Thoracic aorta (tissue), 2 donors: ENCODE results near the gene IRGQ. TPM values are rescaled to one million over a fixed set of nuclear protein-coding genes. Genes with fewer than 3 reads are reported as not detected.

Experiments
- ATAC-seq: fragments of 150-250 bp; one replicate; pipeline ENCODE4 v1.8.0; 2017; ENCODE audit warnings: low read depth; ENCODE audit not compliant: insufficient number of reproducible peaks, low FRiP score
- DNase-seq: peaks from one replicate; pipeline ENCODE4 v3.0.0-alpha.2; 2020; ENCODE audit warnings: low spot score
- H3K27ac ChIP-seq, 2 donors: fragments of 200-600 bp; sonication (generic); 1 replicate in 1 of 2; 2 replicates in 1 of 2; pipeline ENCODE4 v1.5.1; 2016; ENCODE audit warnings: mild to moderate bottlenecking in 2 of 2, moderate library complexity in 2 of 2
- H3K27me3 ChIP-seq: fragments of 200-600 bp; sonication (generic); replicated peaks from 2 replicates; pipeline ENCODE4 v1.6.0; 2016; ENCODE audit warnings: mild to moderate bottlenecking; ENCODE audit not compliant: insufficient read depth
- H3K36me3 ChIP-seq: fragments of 200-600 bp; sonication (generic); one replicate; pipeline ENCODE4 v1.5.1; 2016
- H3K4me1 ChIP-seq, 2 donors: fragments of 200-600 bp; sonication (generic); 1 replicate in 1 of 2; 2 replicates in 1 of 2; pipeline versions ENCODE4 v1.5.1 to v1.6.0; 2016; ENCODE audit warnings: low read depth in 2 of 2, mild to moderate bottlenecking in 1 of 2; ENCODE audit not compliant: control insufficient read depth in 1 of 2
- H3K4me3 ChIP-seq: fragments of 200-600 bp; sonication (generic); 2 replicates; pipeline ENCODE4 v1.5.1; 2016; ENCODE audit warnings: mild to moderate bottlenecking
- H3K9me3 ChIP-seq: fragments of 200-600 bp; sonication (generic); 2 replicates; pipeline ENCODE4 v1.5.1; 2016
- CTCF ChIP-seq: fragments of 200-600 bp; sonication (generic); IDR thresholded peaks from one replicate; pipeline ENCODE4 v1.5.1; 2019; ENCODE audit warnings: antibody characterized with exemption
- total RNA-seq, 2 donors: library from RNA; depleted of rRNA; stranded (reverse); fragments of >200 nt; gene quantifications; one replicate each; pipeline versions ENCODE4 v1.1.0 to v1.2.3, GENCODE V29; 2016

The IRGQ gene
- total RNA-seq, 2 donors from 2014 or later = 24.4 to 37.2 TPM

DNA sequence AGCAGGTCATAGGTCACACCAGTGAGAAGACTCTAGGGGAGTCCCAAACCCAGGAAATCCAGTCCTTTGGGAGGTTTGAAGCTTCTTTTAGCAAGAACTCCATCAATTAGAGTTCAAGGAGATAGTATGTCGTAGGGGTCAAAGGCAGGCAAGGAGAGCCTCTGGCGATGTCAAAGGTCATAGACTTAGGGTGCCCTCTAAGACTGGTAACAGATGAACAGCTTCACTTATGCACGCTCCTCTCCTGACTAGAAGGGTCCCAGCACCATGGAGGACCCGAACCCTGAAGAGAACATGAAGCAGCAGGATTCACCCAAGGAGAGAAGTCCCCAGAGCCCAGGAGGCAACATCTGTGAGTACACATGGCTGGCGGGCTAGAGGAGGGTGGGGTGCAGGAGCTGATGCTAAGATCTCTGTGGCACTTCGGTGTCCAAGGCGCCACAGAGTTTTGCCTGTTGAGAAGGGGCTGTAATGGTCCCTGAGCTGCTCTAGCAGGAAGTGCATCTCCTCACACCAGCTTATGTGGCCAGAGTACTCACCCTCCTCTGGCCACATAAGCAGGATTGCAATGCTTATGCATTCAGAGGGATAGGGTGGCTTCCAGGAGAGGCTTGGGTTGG is 1.0 kb upstream of the IRGQ start:
- Histone ChIP-seq H3K4me1 (peaks cover 22 to 43% of the 10 kb centered on the region in 2 donors), H3K36me3 (peaks cover 28% of the 10 kb centered on the region), H3K4me3 (peak overlapping the region; percentile 82), H3K27ac (peak overlapping the region; percentile 97 to 98), H3K9me3 (no peaks in the 10 kb centered on the region), H3K27me3 (no peaks in the 10 kb centered on the region)
- no peak for ATAC-seq
- no peak for TF ChIP-seq CTCF
- no peak for DNase-seq

GRCh38 chr19:43595605-43595998 is 332 bp downstream of the IRGQ start:
- DNase-seq (no peak), ATAC-seq (peak; percentile 12)
- Histone ChIP-seq H3K27me3 (no peaks in the 10 kb centered on the region), H3K27ac (peak overlapping the region; percentile 83 to 97), H3K4me1 (peaks cover 22 to 43% of the 10 kb centered on the region in 2 donors), H3K36me3 (peaks cover 32% of the 10 kb centered on the region), H3K4me3 (peak overlapping the region; percentile 82), H3K9me3 (no peaks in the 10 kb centered on the region)
- no peak for TF ChIP-seq CTCF

GRCh38 chr19:43594710-43595604 is 977 bp downstream of the IRGQ start:
- DNase-seq = no peak
- peaks cover 22 to 43% of the 10 kb centered on the region in 2 donors for H3K4me1 ChIP-seq

GRCh38 chr19:43594081-43594697 is 1.7 kb downstream of the IRGQ start:
- H3K9me3 ChIP-seq = no peaks in the 10 kb centered on the region
- peaks cover 27% of the 10 kb centered on the region for H3K36me3 ChIP-seq
- peaks cover 22 to 43% of the 10 kb centered on the region in 2 donors for H3K4me1 ChIP-seq
- H3K4me3 ChIP-seq = peak overlapping the region; percentile 82
- no peaks in the 10 kb centered on the region for H3K27me3 ChIP-seq
- DNase-seq = no peak
- no peak for TF ChIP-seq CTCF
- H3K27ac ChIP-seq = peak overlapping the region in 1 of 2 donors; percentile 97
- ATAC-seq = no peak

More at GRCh38 chr19:43594710-43595604, 977 bp downstream of the IRGQ start:
- H3K9me3 ChIP-seq = no peaks in the 10 kb centered on the region
- no peak for ATAC-seq
- peak overlapping the region; percentile 82 for H3K4me3 ChIP-seq
- TF ChIP-seq CTCF = peak; percentile 41
- peaks cover 32% of the 10 kb centered on the region for H3K36me3 ChIP-seq
- H3K27me3 ChIP-seq = no peaks in the 10 kb centered on the region
- H3K27ac ChIP-seq = peak overlapping the region; percentile 83 to 97

GRCh38 chr19:43592800-43593350 is 3.1 kb downstream of the IRGQ start:
- Histone ChIP-seq H3K4me3 (no peak overlapping the region), H3K9me3 (no peaks in the 10 kb centered on the region), H3K4me1 (peaks cover 22 to 38% of the 10 kb centered on the region in 2 donors), H3K27me3 (no peaks in the 10 kb centered on the region), H3K27ac (no peak overlapping the region), H3K36me3 (peaks cover 27% of the 10 kb centered on the region)
- DNase-seq (no peak), ATAC-seq (no peak)
- TF ChIP-seq CTCF = no peak
